GM19240 (cell line): ENCODE measurements around the gene ACTR1A.

Source experiments
- DNase-seq: peaks from one replicate; pipeline ENCODE4 v3.0.0; 2011; ENCODE audit warnings: low spot score; ENCODE audit not compliant: insufficient read length

Gene ACTR1A

GRCh38 chr10:102485093-102485784 is 17.3 kb downstream of the ACTR1A start:
- no peak for DNase-seq

DNA sequence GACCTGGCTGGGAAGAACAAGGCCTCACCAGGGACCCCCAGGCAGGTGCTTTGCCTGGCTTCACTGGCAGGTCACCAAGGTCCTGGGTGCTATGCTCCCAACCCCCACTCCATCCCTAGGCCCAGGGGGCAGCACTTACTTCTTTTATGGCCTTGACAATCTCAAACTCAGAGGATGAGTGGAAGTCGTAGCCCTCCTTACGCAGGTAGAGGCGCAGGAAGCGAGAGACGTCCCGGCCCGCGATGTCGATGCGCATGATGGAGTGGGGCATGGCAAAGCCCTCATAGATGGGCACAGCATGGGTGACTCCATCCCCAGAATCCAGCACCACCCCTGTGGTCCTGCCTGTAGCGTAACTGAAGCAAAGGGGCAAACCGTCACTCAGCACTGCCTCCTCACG is 18.5 kb downstream of the ACTR1A start:
- DNase-seq: no peak

DNA sequence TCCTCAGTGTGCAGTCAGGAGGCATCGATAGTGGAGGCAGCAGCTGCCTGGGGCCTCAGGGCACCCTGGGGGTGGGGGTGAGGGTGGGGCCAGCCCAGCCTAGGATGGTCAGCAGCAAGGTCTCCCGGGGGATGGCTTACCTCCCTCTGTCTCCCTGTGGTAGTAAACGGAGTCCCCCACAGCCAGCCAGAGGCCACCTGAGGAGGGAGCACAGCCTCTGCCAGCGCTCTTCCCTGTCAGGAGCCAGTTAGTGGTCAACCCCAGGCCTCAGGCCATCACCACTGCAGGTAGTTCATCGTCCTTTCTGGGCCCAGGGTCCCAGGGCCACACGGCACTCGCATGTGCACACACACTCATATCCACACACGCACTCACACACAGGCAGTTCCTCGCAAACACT is 22.1 kb downstream of the ACTR1A start:
- no peak for DNase-seq

GRCh38 chr10:102479651-102480050 is 22.9 kb downstream of the ACTR1A start:
- no peak for DNase-seq

DNA sequence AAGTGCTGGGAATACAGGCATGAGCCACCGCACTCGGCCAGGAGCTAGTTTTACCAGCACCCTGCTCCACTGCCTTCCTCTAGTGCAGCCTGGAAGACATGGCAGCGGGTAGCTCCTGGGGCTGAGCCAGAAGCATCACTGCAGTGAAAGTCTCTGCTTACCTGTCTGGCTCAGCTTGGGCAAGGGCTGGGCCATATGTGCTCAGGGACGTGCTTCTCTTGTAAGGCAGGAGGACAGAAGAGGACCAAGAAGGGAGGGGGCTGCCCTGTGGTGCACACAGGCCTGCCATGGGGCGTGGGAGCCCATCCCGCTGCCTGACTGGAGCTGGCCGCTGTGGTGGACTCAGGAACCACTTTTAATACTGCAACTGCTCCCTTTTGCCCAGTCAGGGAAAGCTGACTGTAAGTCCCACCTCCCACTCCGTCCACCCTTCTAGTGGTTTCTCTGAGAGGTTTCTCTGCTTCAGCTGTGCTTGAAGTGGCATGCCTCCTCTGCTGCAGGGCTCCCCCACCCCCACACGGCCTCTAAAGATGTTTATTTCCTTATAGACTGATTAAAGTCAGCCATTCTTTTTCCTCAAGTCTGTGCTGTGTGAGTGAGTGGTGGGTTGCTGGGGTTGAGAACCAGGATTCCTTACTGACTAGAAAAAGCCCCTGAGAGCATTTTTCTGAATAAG is 25.9 kb downstream of the ACTR1A start:
- no peak for DNase-seq

DNA sequence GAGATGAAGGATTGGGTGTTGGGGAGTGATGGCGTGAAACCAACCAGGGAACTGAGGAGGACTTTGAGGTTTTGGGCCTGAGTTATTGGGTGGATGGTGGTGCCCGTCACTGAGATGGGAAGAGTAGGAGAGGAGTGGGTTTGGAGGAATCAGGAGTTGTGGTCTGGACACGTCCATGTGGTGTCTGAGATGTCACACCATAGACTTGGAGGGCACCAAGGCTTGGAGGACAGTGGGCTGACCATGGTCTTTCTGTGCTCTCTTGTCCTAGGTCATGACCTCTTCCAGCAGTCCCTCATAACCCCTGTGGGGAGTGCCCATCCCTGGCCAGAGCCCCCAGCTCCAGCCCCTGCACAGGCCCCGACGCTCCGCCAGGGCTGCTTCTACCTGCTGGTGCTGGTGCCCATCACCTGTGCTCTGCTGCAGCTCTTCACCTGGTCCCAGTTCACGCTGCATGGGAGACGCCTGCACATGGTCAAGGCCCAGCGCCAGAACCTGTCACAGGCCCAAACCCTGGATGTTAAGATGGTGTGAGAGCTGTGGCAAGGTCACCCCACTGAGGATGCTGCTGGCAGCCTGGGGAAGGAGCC is 27.0 kb downstream of the ACTR1A start:
- DNase-seq: no peak

DNA sequence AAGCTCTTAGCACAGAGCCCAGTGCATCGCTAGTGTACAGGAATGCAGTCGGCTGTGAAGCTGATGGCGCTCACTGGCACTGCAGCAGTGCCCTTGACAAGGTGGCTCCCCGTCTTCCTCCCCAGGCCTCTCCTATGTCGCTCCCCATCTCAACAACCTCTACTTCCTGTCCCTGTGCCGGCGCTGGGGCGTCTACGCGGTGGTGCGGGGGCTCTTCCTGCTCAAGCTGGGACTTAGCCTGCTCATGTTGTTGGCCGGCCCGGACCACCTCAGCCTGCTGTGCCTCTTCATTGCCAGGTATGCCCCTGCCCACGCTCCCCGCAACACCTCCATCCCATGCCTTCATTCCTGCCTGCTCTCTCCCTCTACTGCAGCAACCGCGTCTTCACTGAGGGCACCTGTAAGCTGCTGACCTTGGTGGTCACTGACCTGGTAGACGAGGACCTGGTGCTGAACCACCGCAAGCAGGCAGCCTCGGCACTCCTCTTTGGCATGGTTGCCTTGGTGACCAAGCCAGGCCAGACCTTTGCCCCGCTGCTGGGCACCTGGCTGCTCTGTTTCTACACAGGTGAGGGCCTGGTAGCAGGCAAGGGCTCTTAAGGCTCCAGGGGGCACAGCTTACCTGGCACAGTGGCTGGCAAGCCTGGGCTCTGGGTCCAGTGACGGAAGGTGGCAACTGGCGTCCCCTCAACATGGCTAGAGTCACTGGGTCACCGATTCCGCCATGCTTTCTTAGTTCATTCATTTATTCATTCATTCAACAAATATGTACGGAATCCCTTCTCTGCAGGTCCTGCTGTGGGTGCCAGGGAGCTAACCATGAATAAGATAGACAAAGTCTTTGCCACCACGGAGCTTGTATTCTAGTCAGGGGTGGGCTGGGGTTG is 28.8 kb downstream of the ACTR1A start:
- no peak for DNase-seq

DNA sequence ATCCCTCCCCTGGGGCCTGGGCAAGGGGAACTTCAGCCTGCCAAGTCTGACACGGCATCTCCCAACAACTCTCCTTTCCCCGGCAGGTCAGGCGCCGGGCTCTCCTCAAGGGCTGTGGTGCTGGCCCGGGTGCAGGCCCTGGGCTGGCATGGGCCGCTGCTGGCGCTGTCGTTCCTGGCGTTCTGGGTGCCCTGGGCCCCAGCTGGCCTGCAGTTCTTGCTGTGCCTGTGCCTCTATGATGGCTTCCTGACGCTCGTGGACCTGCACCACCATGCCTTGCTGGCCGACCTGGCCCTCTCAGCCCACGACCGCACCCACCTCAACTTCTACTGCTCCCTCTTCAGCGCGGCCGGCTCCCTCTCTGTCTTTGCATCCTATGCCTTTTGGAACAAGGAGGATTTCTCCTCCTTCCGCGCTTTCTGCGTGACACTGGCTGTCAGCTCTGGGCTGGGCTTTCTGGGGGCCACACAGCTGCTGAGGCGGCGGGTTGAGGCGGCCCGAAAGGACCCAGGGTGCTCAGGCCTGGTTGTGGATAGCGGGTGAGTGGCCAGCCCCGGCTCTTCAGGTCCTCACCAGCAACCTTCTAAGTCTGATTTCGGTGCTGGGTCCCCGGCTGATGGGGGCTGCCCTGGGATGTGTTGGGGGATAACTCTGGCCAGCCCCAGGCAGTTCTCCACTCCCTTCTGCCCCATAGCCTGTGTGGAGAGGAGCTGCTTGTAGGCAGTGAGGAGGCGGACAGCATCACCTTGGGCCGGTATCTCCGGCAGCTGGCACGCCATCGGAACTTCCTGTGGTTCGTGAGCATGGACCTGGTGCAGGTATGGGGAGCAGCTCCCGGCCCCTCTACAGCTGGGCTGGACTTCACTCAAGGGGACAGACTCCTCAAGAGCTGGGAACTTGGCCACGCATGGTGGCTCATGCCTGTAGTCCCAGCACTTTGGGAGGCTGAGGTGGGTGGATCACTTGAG is 31.6 kb downstream of the ACTR1A start:
- no peak for DNase-seq

- no peak for DNase-seq
Measured at GRCh38 chr10:102468683-102469082, 33.8 kb downstream of the ACTR1A start.

- DNase-seq: no peak
Measured at GRCh38 chr10:102467971-102468438, 34.5 kb downstream of the ACTR1A start.

DNA sequence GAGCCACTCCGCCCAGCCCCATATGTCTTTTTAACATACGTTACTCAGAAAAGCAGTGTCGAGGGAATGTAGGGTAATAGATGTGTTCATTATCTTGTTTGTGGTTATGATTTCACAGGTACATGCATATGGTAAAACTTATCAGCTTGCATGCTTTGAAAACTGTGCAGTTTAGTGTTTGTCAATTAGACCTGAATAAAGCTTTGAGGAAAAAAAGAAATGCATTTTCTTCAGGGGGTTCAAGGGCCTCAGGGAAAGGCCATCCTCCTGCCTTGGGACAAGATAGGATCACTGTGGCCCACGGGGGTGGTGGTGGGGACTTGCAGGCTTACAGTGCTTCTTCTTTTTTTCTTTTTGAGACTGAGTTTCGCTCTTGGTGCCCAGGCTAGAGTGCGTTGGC is 35.2 kb downstream of the ACTR1A start:
- DNase-seq: no peak

GRCh38 chr10:102465466-102465865 is 37.0 kb downstream of the ACTR1A start:
- DNase-seq: no peak

DNA sequence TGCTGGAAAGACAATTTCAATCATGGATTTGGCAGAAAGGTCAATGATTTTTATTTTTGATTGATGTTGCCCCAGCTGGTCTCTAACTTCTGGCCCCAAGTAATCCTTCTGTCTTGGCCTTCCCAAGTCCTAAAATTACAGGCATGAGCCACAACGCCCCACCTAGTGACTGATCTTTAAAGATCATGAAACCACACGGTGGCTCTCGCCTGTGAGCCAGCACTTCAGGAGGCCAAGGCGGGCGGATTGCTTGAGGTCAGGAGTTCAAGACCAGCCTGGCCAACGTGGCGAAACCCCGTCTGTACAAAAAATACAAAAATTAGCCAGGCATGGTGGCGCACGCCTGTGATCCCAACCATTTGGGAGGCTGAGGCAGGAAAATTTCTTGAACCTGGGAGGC is 38.5 kb downstream of the ACTR1A start:
- no peak for DNase-seq

GRCh38 chr10:102462512-102463054 is 39.9 kb downstream of the ACTR1A start:
- no peak for DNase-seq

DNA sequence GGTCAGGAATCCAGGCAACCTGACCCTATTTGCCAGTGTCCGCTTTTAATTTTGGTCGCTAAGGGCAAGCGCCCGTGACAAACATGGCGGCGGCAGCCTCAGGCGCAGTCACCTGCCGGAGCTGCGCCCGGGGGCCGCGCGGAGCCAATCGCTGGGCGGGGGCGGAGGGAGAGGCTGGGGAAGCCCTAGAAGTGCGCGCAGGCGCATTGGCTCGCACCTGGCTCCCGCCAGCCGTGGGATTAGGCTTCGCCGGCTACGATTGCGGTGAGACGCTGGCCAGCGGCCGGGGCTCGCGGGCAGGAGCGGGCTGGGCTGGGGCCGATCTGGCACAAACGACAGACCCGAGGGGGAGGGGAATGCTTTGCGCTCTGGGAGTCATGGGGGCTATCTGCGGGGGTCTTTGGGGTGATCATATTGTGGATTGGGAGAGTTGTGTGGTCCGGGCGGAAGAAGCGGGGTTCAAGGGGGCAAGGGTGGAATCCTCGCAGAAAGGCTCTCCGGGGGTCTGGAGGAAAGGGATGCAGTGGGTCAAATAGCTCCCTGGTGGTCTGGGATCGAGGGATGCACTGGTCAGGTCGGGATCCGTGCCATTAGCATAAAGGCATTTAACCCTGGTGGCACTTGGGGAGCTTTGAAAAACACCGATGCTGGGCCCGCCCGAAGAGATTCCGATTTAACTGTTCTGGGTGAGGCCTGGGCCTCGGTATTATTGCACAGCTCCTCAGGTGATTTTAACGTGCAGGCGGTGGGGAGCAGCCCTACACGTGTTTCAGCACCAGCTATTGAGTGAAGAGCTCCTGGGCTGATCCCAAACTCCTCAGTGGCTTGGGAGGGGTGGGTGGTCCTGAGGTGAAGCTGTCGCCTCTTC is 41.1 kb downstream of the ACTR1A start:
- peak; percentile 97 for DNase-seq

DNA sequence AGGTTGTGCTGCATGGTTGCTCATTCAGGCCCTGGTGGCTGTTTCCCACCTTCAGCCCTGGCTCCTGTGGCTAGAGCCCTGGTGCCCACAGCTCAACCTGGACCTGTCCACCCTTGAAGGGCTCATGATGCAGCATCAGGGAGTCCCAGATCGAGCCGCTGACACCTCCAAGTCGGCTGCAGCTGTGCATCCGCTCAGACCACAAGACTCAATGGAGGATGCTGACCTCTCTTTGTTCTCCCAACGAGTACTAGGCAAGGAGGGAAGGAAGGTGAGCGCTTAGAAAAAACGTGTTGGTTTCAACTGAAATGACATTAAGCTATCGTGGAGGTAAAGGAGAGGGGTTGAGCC is 41.7 kb downstream of the ACTR1A start:
- DNase-seq: no peak

DNA sequence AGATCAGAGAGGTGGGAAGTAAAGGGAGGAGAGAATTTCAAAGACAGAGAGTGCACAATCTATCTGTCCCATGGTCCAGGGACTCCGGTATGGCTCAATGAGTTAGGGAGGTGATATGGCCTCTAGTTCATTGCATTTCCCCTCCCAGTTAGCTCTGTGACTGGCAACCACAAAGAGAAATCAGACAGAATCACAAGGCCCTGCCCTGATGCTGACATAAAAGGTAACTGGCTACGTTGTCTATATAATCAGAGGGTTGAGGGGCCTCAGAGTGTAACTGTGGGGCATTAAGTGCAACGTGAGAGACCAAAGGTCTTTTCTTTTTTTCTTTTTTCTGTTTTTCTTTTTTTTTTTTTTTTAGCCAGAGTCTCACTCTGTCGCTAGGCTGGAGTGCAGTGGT is 43.9 kb downstream of the ACTR1A start:
- DNase-seq: no peak

- DNase-seq: no peak
Measured at GRCh38 chr10:102457591-102458150, 44.8 kb downstream of the ACTR1A start.

DNA sequence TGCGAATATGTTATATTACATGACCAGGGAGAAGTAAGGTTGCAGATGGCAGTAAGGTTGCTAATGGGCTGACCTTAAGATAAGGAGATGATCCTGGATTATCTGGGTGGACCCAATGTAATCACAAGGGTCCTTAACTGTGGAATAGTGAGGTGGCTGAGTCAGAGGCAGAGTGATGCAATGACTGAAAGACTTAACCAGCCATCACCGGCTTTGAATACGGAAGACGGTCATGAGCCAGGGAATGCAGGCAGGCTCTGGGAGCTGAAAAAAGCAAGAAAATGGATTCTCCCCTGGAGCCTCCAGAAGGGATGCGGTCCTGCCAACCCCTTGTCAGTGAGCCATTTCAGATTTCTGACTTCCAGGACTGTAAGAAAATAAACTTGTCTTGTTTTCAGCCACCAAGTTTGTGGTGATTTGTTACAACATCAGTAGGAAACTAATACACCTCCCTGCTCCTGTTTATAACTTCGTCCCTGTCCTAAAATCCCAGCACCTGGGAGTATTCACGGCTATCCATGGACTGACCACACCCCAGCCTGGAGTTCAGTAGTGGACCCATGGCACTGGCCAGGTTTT is 46.5 kb downstream of the ACTR1A start:
- DNase-seq: no peak
